Mammary epithelial cell (primary cell): ENCODE measurements around the gene TCEANC.

ENCODE experiments used
- EZH2 ChIP-seq: IDR thresholded peaks from 2 replicates; pipeline ENCODE4 v1.6.1; 2012; ENCODE audit warnings: low read length, inconsistent platforms, borderline replicate concordance
- TF ChIP-seq, protein P1 (sequence below), 2 donors: IDR thresholded peaks in 1 of 2; conservative IDR thresholded peaks in 1 of 2; 2 replicates each; pipeline ENCODE4 v1.5.1; 2011 to 2012; ENCODE audit warnings: inconsistent platforms in 2 of 2, low read length in 2 of 2, mild to moderate bottlenecking in 2 of 2, control low read depth in 1 of 2, low read depth in 1 of 2; ENCODE audit not compliant: insufficient read depth in 1 of 2; ENCODE audit errors: extremely low read depth in 1 of 2

- TF ChIP-seq, protein P1, sequence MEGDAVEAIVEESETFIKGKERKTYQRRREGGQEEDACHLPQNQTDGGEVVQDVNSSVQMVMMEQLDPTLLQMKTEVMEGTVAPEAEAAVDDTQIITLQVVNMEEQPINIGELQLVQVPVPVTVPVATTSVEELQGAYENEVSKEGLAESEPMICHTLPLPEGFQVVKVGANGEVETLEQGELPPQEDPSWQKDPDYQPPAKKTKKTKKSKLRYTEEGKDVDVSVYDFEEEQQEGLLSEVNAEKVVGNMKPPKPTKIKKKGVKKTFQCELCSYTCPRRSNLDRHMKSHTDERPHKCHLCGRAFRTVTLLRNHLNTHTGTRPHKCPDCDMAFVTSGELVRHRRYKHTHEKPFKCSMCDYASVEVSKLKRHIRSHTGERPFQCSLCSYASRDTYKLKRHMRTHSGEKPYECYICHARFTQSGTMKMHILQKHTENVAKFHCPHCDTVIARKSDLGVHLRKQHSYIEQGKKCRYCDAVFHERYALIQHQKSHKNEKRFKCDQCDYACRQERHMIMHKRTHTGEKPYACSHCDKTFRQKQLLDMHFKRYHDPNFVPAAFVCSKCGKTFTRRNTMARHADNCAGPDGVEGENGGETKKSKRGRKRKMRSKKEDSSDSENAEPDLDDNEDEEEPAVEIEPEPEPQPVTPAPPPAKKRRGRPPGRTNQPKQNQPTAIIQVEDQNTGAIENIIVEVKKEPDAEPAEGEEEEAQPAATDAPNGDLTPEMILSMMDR (conservative IDR thresholded peaks at IDR 0.05 in 1 of 2, IDR thresholded peaks at IDR 0.05 in 1 of 2; ENCODE audit: extremely low read depth in 1 of 2, insufficient read depth in 1 of 2, low read depth in 1 of 2, low read length in 2 of 2), result no peak
- TF ChIP-seq EZH2, result no peak
These were observed 42.0 kb downstream of the TCEANC start for GRCh38 chrX:13694983-13695382.
